Right forelimb (tissue), 1 donor: ENCODE data around the gene RANBP3.
"Not testable (repeated sequence)": the region's sequence is repeated elsewhere in the genome, so short reads cannot be mapped to it uniquely, and the experiment has no call there.

Source experiments
- DNase-seq: peaks from one replicate; pipeline ENCODE4 v3.0.0-alpha.2; 2018

The RANBP3 gene

GRCh38 chr19:5977785-5978605, at the start of gene RANBP3:
Gene RANBP3 (minus strand): TSS chr19:5978140. CDS start chr19:5978082, 58 bp downstream.
- peak; percentile 98 for DNase-seq

- no peak for DNase-seq
Observed at GRCh38 chr19:6026390-6027227, 48.7 kb upstream of the RANBP3 start.

- not testable (repeated sequence) for DNase-seq
Observed at GRCh38 chr19:6024756-6025155, 46.8 kb upstream of the RANBP3 start.

GRCh38 chr19:6023936-6024335, 46.0 kb upstream of the RANBP3 start:
- peak; percentile 17 for DNase-seq

GRCh38 chr19:6023085-6023682, 45.2 kb upstream of the RANBP3 start:
- peak; percentile 42 for DNase-seq

GRCh38 chr19:6022570-6023064, 44.7 kb upstream of the RANBP3 start:
- no peak for DNase-seq

- peak; percentile 81 for DNase-seq
Observed at GRCh38 chr19:6021878-6022569, 44.1 kb upstream of the RANBP3 start.

GRCh38 chr19:6020972-6021805, 43.2 kb upstream of the RANBP3 start:
- peak; percentile 22 for DNase-seq

- no peak for DNase-seq
Observed at GRCh38 chr19:6020166-6020882, 42.4 kb upstream of the RANBP3 start.

GRCh38 chr19:6018786-6019185, 40.8 kb upstream of the RANBP3 start:
- no peak for DNase-seq

GRCh38 chr19:6017576-6017975, 39.6 kb upstream of the RANBP3 start:
- no peak for DNase-seq

- DNase-seq: peak; percentile 4
Observed at GRCh38 chr19:6015841-6016545, 38.1 kb upstream of the RANBP3 start.

- DNase-seq: no peak
Observed at GRCh38 chr19:6014551-6015135, 36.7 kb upstream of the RANBP3 start.

- DNase-seq: peak; percentile 16
Observed at GRCh38 chr19:6012426-6013170, 34.7 kb upstream of the RANBP3 start.

GRCh38 chr19:6011794-6012193, 33.9 kb upstream of the RANBP3 start:
- no peak for DNase-seq

GRCh38 chr19:6011206-6011605, 33.3 kb upstream of the RANBP3 start:
- DNase-seq: no peak

- no peak for DNase-seq
Observed at GRCh38 chr19:6010107-6010506, 32.2 kb upstream of the RANBP3 start.

- DNase-seq: no peak
Observed at GRCh38 chr19:6007866-6008265, 29.9 kb upstream of the RANBP3 start.

GRCh38 chr19:6006896-6007295, 29.0 kb upstream of the RANBP3 start:
- no peak for DNase-seq
